Measurements from ENCODE around the gene DCP1B. TPM values are rescaled to one million over a fixed set of nuclear protein-coding genes. Genes with fewer than 3 reads are reported as not detected.

The DCP1B gene
- total and polyA plus RNA-seq, 2 experiments from 2014 or later = 27.8 to 27.9 TPM

DNA sequence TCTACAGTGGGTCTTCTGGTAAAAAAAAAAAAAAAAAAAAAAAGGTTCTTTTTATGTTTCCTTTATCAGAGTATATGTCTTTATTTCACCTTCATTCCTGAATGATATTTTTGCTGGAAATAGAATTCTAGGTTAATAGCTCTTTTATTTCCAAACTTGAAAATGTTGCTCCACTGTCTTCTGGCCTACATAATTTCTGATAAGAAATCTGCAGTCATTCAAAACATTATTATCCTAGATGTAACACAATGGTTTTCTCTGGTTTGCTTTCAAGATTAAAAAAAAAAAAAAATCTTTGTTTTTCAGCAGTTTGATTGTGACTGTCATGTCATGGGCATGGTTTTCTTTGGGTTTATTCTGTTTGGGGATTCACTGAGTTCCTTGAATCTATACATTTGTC, 19.5 kb downstream of the DCP1B start:
- peaks cover 14% of the 10 kb centered on the region for H3K36me3 ChIP-seq
- no peak for DNase-seq (ENCODE audit: low read depth in 1 of 2, low spot score in 1 of 2)
- H3K27ac ChIP-seq = no peak overlapping the region
- no peaks in the 10 kb centered on the region for H3K27me3 ChIP-seq
- TF ChIP-seq, protein P1, sequence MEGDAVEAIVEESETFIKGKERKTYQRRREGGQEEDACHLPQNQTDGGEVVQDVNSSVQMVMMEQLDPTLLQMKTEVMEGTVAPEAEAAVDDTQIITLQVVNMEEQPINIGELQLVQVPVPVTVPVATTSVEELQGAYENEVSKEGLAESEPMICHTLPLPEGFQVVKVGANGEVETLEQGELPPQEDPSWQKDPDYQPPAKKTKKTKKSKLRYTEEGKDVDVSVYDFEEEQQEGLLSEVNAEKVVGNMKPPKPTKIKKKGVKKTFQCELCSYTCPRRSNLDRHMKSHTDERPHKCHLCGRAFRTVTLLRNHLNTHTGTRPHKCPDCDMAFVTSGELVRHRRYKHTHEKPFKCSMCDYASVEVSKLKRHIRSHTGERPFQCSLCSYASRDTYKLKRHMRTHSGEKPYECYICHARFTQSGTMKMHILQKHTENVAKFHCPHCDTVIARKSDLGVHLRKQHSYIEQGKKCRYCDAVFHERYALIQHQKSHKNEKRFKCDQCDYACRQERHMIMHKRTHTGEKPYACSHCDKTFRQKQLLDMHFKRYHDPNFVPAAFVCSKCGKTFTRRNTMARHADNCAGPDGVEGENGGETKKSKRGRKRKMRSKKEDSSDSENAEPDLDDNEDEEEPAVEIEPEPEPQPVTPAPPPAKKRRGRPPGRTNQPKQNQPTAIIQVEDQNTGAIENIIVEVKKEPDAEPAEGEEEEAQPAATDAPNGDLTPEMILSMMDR (IDR thresholded peaks at IDR 0.05; ENCODE audit: low read depth, low read length) = no peak
- no peak overlapping the region for H3K4me3 ChIP-seq
- H3K9me3 ChIP-seq (ENCODE audit: low read depth) = no peaks in the 10 kb centered on the region
- peaks cover 13% of the 10 kb centered on the region for H3K4me1 ChIP-seq (ENCODE audit: low read depth)

DNA sequence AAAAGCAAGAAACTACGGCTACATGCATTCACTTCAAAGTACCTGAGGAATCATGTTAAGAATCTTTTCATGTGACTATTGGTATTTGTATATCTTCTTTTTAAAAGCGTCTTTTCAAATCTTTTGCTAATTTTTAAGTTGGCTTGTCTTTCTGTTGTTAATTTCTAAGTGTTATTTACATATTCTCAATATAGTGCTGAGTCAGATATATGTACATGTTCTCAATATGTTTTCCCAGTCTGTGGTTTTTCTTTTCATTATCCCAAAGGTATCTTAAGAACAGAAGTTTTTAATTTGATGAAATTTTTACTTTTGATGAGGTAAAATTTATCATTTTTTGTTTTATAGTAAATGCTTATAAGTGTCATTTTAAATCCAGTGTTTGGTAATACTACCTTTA, 24.0 kb downstream of the DCP1B start:
- no peak overlapping the region for H3K4me3 ChIP-seq
- H3K27ac ChIP-seq = no peak overlapping the region
- TF ChIP-seq, protein P1 (IDR thresholded peaks at IDR 0.05; ENCODE audit: low read depth, low read length) = no peak
- H3K9me3 ChIP-seq (ENCODE audit: low read depth) = no peaks in the 10 kb centered on the region
- peaks cover 25% of the 10 kb centered on the region for H3K4me1 ChIP-seq (ENCODE audit: low read depth)
- H3K36me3 ChIP-seq = peaks cover 9% of the 10 kb centered on the region
- no peaks in the 10 kb centered on the region for H3K27me3 ChIP-seq
- no peak for DNase-seq (ENCODE audit: low read depth in 1 of 2, low spot score in 1 of 2)

DNA sequence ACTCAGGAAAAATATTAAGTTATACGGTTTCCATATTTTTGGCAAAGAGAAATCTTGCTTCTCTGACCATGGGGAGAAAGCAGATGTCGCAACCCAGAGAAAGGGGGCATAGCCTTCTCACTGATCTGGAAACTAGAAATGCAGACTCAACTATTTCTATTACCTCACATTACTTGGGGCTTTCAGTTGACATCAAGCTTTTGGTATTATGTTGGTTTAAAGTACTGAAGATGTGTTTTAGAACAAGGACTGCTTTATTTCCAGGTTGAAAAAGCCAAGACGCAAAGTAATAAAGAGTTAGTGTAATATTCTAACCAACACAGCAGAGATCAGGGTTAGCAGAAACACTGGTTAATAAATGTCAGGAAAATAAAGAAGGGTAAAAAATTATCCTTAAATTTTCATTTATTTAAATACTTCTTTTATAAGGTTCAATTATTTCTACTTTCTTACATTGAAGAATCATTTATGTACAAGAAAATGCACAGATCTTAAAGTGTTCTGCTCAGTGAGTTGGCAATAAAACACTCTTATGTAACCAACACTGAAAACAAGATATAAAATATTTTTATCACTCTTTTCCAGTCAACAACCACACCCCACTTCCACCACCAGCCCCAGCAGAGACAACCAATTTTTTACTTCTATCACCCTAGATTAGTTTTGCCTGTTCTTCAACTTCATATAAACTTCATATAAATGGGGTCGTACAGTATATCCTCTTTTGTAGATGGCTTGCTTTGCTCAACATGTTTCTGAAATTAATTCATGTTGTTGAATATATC, 26.0 kb downstream of the DCP1B start:
- Histone ChIP-seq H3K27me3 (no peaks in the 10 kb centered on the region), H3K4me3 (no peak overlapping the region), H3K36me3 (peaks cover 2% of the 10 kb centered on the region), H3K4me1 (ENCODE audit: low read depth) (peaks cover 45% of the 10 kb centered on the region), H3K9me3 (ENCODE audit: low read depth) (no peaks in the 10 kb centered on the region), H3K27ac (peak overlapping the region; percentile 99)
- TF ChIP-seq, protein P1 (IDR thresholded peaks at IDR 0.05; ENCODE audit: low read depth, low read length) = no peak
- DNase-seq (ENCODE audit: low read depth in 1 of 2, low spot score in 1 of 2) = peak in 1 of 2 donors; percentile 46

DNA sequence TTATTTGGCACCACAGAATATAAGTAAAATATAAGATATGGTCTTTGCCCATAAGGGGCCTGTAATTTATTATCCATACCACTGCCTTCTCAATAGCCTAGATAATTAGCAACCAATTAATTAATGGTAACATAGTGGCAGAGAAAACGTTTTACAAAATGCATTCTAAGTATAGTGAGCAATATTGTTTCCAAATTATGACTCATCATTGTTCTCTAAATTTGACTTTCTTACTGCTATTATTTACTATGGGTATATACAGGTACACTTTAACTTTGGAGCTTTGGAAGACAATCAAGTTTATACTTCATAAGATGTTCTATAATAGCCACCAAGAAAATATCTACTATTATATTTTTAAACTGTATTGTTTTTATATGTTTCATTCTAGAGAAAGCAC, 26.7 kb downstream of the DCP1B start:
- TF ChIP-seq, protein P1 (IDR thresholded peaks at IDR 0.05; ENCODE audit: low read depth, low read length) = no peak
- Histone ChIP-seq H3K4me1 (ENCODE audit: low read depth) (peaks cover 46% of the 10 kb centered on the region), H3K27ac (peak overlapping the region; percentile 99), H3K4me3 (no peak overlapping the region), H3K9me3 (ENCODE audit: low read depth) (no peaks in the 10 kb centered on the region), H3K36me3 (no peaks in the 10 kb centered on the region), H3K27me3 (no peaks in the 10 kb centered on the region)
- DNase-seq (ENCODE audit: low read depth in 1 of 2, low spot score in 1 of 2) = no peak

DNA sequence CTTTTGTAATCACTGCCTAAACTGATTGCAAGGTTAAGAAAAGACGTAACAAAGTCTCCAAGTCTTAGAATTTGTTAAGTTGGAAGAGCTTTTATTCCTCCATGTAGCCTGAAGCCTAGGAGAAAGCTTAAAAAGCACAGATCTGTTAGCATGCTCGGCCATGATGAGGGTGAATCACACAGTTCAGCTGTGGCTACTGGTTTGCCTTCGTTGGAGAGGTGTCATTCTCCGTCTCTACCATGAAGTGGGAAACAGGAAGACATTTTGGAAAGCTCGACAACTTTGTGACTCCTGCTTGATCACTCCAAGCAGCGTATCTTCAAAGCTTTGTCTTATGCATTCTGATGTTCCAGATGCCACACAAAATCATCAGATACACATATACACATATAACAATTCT, 27.1 kb downstream of the DCP1B start:
- Histone ChIP-seq H3K9me3 (ENCODE audit: low read depth) (no peaks in the 10 kb centered on the region), H3K27ac (peak overlapping the region; percentile 99)
- no peak for DNase-seq (ENCODE audit: low read depth in 1 of 2, low spot score in 1 of 2)

More for the DNA sequence above, 27.1 kb downstream of the DCP1B start:
- no peaks in the 10 kb centered on the region for H3K27me3 ChIP-seq
- no peaks in the 10 kb centered on the region for H3K36me3 ChIP-seq
- H3K4me3 ChIP-seq = no peak overlapping the region
- peaks cover 51% of the 10 kb centered on the region for H3K4me1 ChIP-seq (ENCODE audit: low read depth)
- TF ChIP-seq, protein P1 (IDR thresholded peaks at IDR 0.05; ENCODE audit: low read depth, low read length) = no peak
